NT2/D1 (cell line): ENCODE data around the gene QTRT2.

Source experiments
- SUZ12 ChIP-seq: IDR thresholded peaks from 2 replicates; pipeline ENCODE4 v1.6.1; 2011; ENCODE audit not compliant: insufficient read length, insufficient read depth; ENCODE audit errors: extremely low read depth
- ZNF274 ChIP-seq: IDR thresholded peaks from 2 replicates; pipeline ENCODE4 v1.6.1; 2011; ENCODE audit warnings: mild to moderate bottlenecking, low read depth, low read length

GRCh38 chr3:114071786-114072185 is 15.2 kb downstream of the QTRT2 start:
- TF ChIP-seq ZNF274 (no peak), SUZ12 (no peak)
